GM19043 (cell line): ENCODE data around the gene DZIP3.
"Not testable (repeated sequence)": the region's sequence is repeated elsewhere in the genome, so short reads cannot be mapped to it uniquely, and the experiment has no call there.

ENCODE experiments used
- ATAC-seq: cut with Tn5 transposase; IDR thresholded peaks from one replicate; pipeline ENCODE4 v1.9.1; 2021; ENCODE audit warnings: low read depth; ENCODE audit not compliant: unreplicated experiment

Gene DZIP3

GRCh38 chr3:108599677-108600409, 10.3 kb downstream of the DZIP3 start:
- no peak for ATAC-seq

DNA sequence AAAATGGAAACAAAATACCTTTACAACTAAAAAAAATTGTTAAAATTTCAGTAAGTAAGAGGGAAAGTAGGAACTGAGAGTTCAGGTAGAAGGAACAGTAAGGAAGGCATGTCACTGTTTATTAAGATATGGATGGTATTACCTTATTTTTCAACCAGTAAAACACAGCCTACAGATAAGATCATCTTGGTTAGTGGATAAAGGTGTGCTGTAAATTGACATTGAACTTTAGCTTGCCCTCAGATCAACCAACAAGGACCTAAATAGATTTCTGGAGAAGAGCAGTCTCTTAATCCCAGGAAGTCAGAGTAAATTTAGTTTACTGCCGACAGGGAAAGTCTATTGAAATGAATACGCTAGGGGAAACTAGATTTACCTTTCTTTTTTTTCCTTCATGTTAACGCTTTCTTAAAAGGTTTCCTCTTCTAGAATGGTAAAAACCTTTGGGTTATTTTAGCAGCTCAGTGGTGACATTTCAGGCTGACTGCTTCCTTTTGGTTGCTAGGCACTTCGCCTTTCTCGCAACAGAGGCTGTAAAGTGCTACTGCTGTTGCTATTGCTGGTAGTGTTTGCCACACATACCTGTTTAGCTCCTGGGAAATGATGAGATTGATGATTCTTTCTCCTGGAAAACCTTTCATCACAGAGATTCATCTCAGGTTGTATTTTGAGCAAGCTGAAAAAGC, 12.9 kb downstream of the DZIP3 start:
- no peak for ATAC-seq

- ATAC-seq = no peak
Measured at GRCh38 chr3:108602935-108603294, 13.4 kb downstream of the DZIP3 start.

DNA sequence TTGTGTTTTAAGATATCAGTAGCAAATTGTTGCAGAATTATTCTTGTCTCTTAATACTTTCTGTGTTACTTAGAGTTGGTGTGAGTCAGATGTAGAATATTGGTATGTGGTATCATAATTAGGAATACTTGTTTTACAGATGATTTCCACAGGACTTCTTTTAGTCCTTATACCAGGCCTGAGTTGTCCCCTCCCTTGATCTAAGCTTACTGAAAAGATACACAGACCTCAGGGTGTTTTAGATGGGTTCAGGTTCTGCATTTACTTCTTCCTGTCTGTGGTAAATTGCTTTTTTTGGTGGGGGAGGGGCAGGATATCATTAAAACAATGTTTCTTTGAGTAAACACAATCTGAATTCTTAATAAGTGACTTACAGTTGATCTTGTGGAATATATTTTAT, 14.2 kb downstream of the DZIP3 start:
- ATAC-seq = no peak

DNA sequence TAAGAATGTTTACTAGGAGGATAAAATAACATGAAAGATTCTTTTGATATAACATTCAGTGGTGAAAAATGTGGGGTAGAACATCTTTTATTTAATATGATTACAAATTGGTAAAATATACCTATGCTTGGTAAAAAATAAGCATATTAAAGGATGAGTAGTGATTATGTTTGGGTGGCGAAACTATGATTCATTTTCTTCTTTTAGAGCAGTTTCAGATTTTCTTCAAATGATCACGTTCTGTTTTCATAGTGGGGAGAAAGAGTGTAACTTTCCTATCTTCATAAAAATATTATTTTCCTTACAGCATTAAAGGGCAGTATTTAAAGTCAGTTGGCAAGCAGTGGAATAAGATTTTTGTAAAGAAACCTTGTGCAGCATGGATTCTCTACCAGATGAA, 15.5 kb downstream of the DZIP3 start:
- no peak for ATAC-seq

GRCh38 chr3:108605491-108605890, 16.0 kb downstream of the DZIP3 start:
- no peak for ATAC-seq

DNA sequence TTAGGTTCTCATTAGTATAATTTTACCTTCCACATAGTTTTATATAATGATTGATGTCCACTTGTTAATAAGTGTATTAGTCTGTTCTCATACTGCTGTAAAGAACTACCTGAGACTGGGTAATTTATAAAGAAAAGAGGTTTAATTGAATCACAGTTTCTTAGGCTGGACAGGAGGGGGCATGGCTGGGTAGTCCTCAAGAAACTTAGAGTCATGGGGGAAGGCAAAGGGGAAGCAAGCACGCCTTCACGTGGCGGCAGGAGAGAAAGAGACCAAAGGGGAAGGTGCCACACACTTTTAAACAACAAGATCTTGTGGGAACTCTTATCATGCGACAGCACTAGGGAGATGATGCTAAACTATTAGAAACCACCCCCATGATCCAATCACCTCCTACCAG, 19.2 kb downstream of the DZIP3 start:
- ATAC-seq = no peak

DNA sequence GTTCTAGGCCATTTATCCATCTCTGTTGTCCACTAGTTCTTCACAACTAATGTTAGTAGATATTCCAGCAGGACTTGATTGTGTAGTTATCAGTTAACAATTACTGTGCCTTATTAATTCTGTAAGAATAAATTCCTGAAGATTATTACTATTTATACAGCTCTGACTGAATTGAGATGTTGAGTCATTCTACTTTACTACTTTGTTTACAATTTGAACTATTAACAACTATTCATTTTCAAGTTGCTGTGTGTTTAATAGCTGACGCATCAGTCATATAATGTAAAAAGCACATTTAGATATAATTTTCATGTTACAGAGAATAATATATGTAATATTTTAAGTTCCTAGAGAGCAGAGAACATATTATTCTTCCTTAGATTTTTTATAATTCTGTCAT, 21.1 kb downstream of the DZIP3 start:
- no peak for ATAC-seq

DNA sequence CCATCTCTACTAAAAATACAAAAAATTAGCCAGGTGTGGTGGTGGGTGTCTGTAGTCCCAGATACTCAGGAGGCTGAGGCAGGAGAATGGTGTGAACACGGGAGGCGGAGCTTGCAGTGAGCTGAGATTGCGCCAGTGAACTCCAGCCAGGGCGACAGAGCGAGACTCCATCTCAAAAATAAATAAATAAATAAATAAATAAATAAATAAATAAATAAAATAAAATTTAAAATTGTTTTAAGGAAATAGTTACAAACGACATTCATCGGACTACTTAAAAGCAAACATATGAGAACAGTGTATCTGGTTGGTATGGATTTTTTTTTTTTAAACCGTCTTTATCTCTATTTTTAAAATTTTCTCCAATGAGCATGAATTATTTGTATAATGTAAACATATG, 26.6 kb downstream of the DZIP3 start:
- ATAC-seq = not testable (repeated sequence)

- ATAC-seq = no peak
Measured at GRCh38 chr3:108620250-108620649, 30.7 kb downstream of the DZIP3 start.

DNA sequence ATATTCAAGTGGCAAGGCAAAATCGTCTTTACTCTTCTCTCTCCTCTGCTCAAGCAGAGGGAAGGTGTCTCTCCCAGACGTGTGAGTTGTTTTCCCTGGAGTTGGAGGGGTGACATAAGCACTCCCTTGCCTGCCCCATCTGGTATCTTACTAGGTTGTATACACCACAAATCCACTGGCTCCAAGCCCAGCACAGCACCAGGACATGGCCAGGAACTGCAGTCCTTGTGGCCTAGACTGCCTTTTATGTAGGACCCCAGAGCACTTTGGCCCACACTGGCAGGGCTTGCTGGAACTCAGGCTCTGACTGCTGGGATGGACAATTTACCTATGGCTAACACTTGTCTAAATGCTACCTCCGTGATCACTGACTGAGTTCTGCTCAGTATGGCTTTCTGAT, 34.0 kb downstream of the DZIP3 start:
- ATAC-seq = no peak

DNA sequence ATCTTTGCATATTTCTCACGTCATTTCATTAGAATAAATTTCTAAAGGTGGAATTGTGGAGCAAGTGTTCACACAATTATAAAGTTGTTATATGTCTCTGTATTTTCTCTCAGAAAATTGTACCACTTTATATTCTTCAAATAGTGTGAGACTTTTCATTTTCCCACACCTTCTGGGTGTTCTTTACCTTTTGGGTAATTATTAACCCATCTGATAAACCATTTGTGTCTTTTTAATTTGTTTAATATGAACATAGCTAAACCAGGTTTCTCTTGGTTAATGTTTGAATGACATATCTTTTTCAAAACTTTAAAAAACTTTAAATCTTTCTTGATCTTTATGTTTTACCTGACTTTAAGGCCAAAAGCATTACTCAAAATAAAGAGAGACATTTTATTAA, 40.5 kb downstream of the DZIP3 start:
- ATAC-seq = no peak

- ATAC-seq = no peak
Measured at GRCh38 chr3:108642526-108642925, 53.0 kb downstream of the DZIP3 start.

- ATAC-seq = no peak
Measured at GRCh38 chr3:108645364-108645763, 55.8 kb downstream of the DZIP3 start.

GRCh38 chr3:108655664-108656063, 66.1 kb downstream of the DZIP3 start:
- ATAC-seq = not testable (repeated sequence)

DNA sequence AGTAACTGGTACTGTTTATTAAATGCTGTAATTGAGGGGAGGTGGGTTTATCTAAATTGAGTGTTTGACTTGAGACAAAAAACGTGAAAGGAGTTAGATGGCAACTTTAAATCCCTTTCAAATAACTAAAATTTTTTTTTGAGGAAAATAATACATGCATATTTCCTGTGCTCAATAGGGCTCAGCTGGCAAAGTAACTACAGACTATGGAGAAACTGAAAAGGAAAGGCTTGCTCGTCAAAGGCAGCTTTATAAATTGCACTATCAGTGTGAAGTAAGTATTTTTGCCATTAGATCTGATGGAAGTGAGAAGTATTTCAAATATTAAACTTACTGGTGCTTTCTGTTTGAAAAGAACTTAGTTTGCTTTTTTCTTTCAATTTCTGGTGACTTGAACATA, 72.2 kb downstream of the DZIP3 start:
- no peak for ATAC-seq

DNA sequence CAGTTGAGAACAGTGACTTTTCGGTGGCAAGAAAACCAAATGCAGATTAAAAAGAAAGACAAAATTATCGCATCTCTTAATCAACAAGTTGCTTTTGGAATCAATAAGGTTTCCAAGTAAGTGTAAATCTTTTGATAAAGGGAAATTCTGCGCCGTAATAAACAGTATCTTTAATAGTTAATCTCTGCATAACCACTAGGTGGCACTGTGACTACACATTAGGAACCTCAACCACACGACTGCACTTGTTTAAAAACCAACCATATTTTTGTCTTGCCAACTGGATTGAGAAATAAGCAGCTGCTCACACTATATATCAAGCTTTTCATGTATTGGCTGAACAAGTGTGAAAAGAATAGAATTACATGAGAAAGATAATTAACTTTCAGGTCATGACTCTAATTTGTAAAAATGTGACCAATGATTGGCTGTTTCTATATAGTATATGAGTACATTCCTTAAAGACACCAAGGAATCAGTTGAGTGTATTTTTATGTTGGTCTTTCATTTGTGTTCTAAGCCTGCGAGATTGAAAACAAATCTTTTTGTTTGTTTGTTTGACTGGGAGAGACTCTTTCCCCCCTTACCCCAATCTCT, 72.7 kb downstream of the DZIP3 start:
- ATAC-seq = peak; percentile 85

GRCh38 chr3:108664266-108664665, 74.7 kb downstream of the DZIP3 start:
- ATAC-seq = no peak

DNA sequence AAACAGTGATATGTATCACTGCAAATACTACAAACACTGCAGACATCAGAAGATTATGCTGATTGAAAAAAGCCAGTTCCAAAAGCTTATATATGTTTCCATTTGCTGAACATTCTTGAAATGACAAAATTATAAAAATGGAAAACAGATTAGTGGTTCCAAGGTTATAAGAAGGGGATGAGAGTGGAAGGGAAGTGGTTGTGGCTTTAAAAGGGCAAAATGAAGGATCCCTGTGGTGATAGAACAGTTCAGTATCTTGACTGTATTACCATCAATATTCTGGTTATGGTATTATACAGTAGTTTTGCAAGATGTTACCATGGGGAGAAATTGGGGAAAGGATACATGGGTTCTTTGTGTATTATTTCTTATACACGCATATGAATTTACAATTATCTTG, 77.8 kb downstream of the DZIP3 start:
- ATAC-seq = no peak

GRCh38 chr3:108669208-108669607, 79.7 kb downstream of the DZIP3 start:
- no peak for ATAC-seq

DNA sequence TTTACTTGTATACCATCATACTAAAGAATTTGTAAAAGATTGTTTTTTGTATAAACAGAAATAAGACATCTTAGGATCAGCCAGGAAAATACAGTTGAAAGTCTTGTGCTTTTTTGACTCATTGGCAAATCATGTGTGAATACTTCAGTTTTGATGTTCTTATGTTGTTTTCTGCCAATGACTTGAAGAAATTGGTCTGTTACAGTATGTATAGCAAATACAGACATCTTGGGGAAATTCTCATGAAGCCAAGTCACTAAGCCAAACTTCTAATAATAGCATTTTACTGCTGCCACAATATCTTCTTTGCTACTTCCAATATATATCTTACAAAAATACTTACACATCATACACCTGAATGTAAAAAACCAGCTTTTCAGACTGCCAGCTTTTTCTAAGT, 83.2 kb downstream of the DZIP3 start:
- ATAC-seq = no peak
